Tibial nerve (tissue), 3 donors: ENCODE measurements around the gene STAC3.

ENCODE experiments used
- POLR2A ChIP-seq, 2 donors: fragments of 450-650 bp; IDR thresholded peaks; one replicate each; pipeline ENCODE4 v1.6.1; 2017; ENCODE audit warnings: antibody characterized with exemption in 2 of 2, mild to moderate bottlenecking in 2 of 2, moderate library complexity in 2 of 2
- TF ChIP-seq, protein P1 (sequence below), 5 experiments: fragments of 200-600 bp in 3 of 5; fragments of 450-650 bp in 2 of 5; sonication (generic) in 3 of 5; IDR thresholded peaks; one replicate each; pipeline ENCODE4 v1.5.1; 2016 to 2019; ENCODE audit warnings: antibody characterized with exemption in 5 of 5, mild to moderate bottlenecking in 3 of 5, moderate library complexity in 2 of 5

DNA sequence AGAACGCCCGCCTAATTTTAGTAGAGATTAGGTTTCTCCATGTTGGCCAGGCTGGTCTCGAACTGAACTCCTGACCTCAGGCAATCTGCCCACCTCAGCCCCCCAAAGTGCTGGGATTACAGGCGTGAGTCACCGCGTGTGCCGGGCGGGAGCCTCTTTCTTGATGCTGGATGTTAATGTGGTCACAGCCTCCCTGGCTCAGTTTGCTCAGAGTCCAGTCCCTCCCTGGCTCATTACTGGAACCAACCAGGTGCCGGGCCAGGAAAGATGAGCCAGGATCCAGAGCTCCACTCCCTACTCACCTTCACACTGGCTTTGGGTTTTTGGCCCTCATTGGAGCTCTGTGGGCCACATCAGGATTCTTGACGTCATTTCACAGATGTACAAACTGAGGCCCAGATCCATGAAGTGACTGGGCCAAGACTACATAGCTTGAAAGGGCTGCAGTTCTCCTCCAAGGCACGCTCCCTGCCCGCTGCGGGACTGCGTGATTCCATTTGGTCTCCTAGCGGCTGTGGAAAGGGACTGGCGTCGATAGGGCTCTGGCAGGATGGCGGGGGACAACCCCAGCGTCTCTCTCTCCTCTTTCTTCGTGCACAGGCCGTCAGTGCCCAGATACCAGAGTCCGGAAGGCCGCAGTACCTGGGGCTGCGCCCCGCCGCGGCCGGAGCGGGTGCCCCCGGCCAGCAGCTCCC lies 26.6 kb downstream of the STAC3 start:
- TF ChIP-seq, protein P1, sequence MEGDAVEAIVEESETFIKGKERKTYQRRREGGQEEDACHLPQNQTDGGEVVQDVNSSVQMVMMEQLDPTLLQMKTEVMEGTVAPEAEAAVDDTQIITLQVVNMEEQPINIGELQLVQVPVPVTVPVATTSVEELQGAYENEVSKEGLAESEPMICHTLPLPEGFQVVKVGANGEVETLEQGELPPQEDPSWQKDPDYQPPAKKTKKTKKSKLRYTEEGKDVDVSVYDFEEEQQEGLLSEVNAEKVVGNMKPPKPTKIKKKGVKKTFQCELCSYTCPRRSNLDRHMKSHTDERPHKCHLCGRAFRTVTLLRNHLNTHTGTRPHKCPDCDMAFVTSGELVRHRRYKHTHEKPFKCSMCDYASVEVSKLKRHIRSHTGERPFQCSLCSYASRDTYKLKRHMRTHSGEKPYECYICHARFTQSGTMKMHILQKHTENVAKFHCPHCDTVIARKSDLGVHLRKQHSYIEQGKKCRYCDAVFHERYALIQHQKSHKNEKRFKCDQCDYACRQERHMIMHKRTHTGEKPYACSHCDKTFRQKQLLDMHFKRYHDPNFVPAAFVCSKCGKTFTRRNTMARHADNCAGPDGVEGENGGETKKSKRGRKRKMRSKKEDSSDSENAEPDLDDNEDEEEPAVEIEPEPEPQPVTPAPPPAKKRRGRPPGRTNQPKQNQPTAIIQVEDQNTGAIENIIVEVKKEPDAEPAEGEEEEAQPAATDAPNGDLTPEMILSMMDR (IDR thresholded peaks at IDR 0.05) = no peak
- TF ChIP-seq POLR2A (IDR thresholded peaks at IDR 0.05) = no peak
